Natural killer cell (primary cell): ENCODE data around the gene FOXJ2. TPM values are rescaled to one million over a fixed set of nuclear protein-coding genes. Genes with fewer than 3 reads are reported as not detected.

Experiments used
- ATAC-seq, 3 donors: fragments of 150-1000 bp in 2 of 3; fragments of 200-7000 bp in 1 of 3; cut with Tn5 transposase; 1 replicate in 1 of 3; 2 replicates in 2 of 3; pipeline ENCODE4 v1.10.0; 2021; ENCODE audit warnings: mild to moderate bottlenecking in 2 of 3, moderate library complexity in 2 of 3
- DNase-seq, 2 donors: peaks; one replicate each; pipeline versions ENCODE4 v3.0.0 to v3.0.0-alpha.2; 2013 to 2021; ENCODE audit warnings: mixed read lengths in 1 of 2
- H3K27ac ChIP-seq: one replicate; pipeline ENCODE4 v1.5.1; 2013; ENCODE audit warnings: mild to moderate bottlenecking, low read length
- H3K27me3 ChIP-seq: one replicate; pipeline ENCODE4 v1.6.1; 2013; ENCODE audit warnings: low read length; ENCODE audit not compliant: control insufficient read depth, insufficient read depth
- H3K36me3 ChIP-seq: one replicate; pipeline ENCODE4 v1.6.1; 2013; ENCODE audit warnings: low read length; ENCODE audit not compliant: control insufficient read depth, insufficient read depth
- H3K4me1 ChIP-seq: one replicate; pipeline ENCODE4 v1.6.1; 2013; ENCODE audit warnings: low read length; ENCODE audit not compliant: control insufficient read depth, insufficient read depth
- H3K4me3 ChIP-seq: one replicate; pipeline ENCODE4 v1.5.1; 2013; ENCODE audit warnings: low read length
- H3K9me3 ChIP-seq: one replicate; pipeline ENCODE4 v1.6.1; 2013; ENCODE audit warnings: low read length; ENCODE audit not compliant: control insufficient read depth, insufficient read depth
- H3K27ac Mint-ChIP-seq, 2 donors: one replicate each; pipeline ENCODE4 v1.8.0; 2022; ENCODE audit warnings: mild to moderate bottlenecking in 2 of 2, mixed read lengths in 2 of 2, moderate library complexity in 1 of 2
- H3K27me3 Mint-ChIP-seq, 2 donors: one replicate each; pipeline ENCODE4 v1.8.0; 2022; ENCODE audit warnings: low read depth in 2 of 2, mixed read lengths in 2 of 2
- H3K36me3 Mint-ChIP-seq: one replicate; pipeline ENCODE4 v1.8.0; 2022; ENCODE audit warnings: mixed read lengths
- H3K4me1 Mint-ChIP-seq, 2 donors: one replicate each; pipeline ENCODE4 v1.8.0; 2022; ENCODE audit warnings: mixed read lengths in 2 of 2
- H3K4me3 Mint-ChIP-seq: one replicate; pipeline ENCODE4 v1.8.0; 2022; ENCODE audit warnings: mild to moderate bottlenecking, moderate library complexity, mixed read lengths
- H3K9me3 Mint-ChIP-seq, 2 donors: one replicate each; pipeline ENCODE4 v1.8.0; 2022; ENCODE audit warnings: mixed read lengths in 2 of 2
- CTCF ChIP-seq: fragments of 200-600 bp; IDR thresholded peaks from one replicate; pipeline ENCODE4 v1.8.0; 2022; ENCODE audit warnings: antibody characterized with exemption
- WGBS: methylation state at CpG from one replicate; pipeline ENCODE4 v1.1.7; 2013; ENCODE audit warnings: missing lambda C conversion rate; ENCODE audit not compliant: insufficient coverage; 5-methylcytosine and 5-hydroxymethylcytosine counted together
- intact Hi-C: fragments of 100-400 bp; cut with micrococcal nuclease; formaldehyde crosslinking; loops from one replicate; pipeline ENCODE4 v1.14.2; 2022
- total RNA-seq, 4 donors: library from RNA; stranded (reverse); fragments of 120-200 nt in 1 of 4; gene quantifications; one replicate each; pipeline versions ENCODE4 v1.2.3 to v1.2.4, GENCODE V29; 2013 to 2022

The FOXJ2 gene
- total RNA-seq, 3 donors from 2014 or later (not counting 1 experiment from before 2014, with no cell fraction given): 27.8 to 28.5 (median 28.4) TPM

DNA sequence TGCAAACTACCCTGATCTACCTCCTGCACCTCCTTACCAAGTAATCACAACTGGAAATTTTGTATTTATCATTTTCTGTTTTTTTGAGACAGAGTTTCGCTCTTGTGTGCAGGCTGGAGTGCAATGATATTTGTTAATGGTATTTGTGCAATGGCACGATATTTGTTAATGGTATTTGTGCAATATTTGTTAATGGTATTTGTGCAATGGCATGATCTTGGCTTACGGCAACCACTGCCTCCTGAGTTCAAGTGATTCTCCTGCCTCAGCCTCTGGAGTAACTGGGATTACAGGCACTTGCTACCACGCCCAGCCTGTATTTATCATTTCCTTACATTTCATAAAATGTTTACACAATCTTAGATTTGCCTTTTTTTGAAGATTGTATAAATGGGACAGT lies 43.9 kb downstream of the FOXJ2 start:
- Histone ChIP-seq H3K27ac (no peak overlapping the region), H3K9me3 (no peaks in the 10 kb centered on the region), H3K4me3 (no peak overlapping the region), H3K27me3 (no peaks in the 10 kb centered on the region), H3K36me3 (no peaks in the 10 kb centered on the region), H3K4me1 (peaks cover 3% of the 10 kb centered on the region)
- H3K36me3 Mint-ChIP-seq: no peaks in the 10 kb centered on the region
- WGBS: 93% methylated on average over 3 of the region's 4 CpGs
- no peaks in the 10 kb centered on the region for H3K9me3 Mint-ChIP-seq
- peaks cover 5 to 6% of the 10 kb centered on the region in 2 donors for H3K4me1 Mint-ChIP-seq
- H3K4me3 Mint-ChIP-seq: no peak overlapping the region
- H3K27ac Mint-ChIP-seq: no peak overlapping the region
- intact Hi-C loops: no loop called here
- no peak for DNase-seq
- peaks cover 0 to 2% of the 10 kb centered on the region in 2 donors for H3K27me3 Mint-ChIP-seq
- no peak for TF ChIP-seq CTCF
- ATAC-seq: no peak

GRCh38 chr12:8077207-8077606 lies 44.7 kb downstream of the FOXJ2 start:
- H3K9me3 ChIP-seq: no peaks in the 10 kb centered on the region
- Mint-ChIP-seq H3K36me3 (no peaks in the 10 kb centered on the region), H3K27me3 (peaks cover 0 to 2% of the 10 kb centered on the region in 2 donors), H3K4me1 (peaks cover 7 to 10% of the 10 kb centered on the region in 2 donors), H3K9me3 (no peaks in the 10 kb centered on the region), H3K4me3 (no peak overlapping the region), H3K27ac (no peak overlapping the region)
- H3K36me3 ChIP-seq: no peaks in the 10 kb centered on the region
- DNase-seq (no peak), ATAC-seq (no peak)
- no peak overlapping the region for H3K4me3 ChIP-seq
- no peak overlapping the region for H3K27ac ChIP-seq
- TF ChIP-seq CTCF: no peak
- intact Hi-C loops: no loop called here
- 94% methylated on average over 2 of the region's 4 CpGs for WGBS
- H3K4me1 ChIP-seq: peaks cover 4% of the 10 kb centered on the region
- H3K27me3 ChIP-seq: no peaks in the 10 kb centered on the region

GRCh38 chr12:8078398-8078797 lies 45.9 kb downstream of the FOXJ2 start:
- TF ChIP-seq CTCF: peak; percentile 19
- Mint-ChIP-seq H3K9me3 (no peaks in the 10 kb centered on the region), H3K4me3 (no peak overlapping the region), H3K27ac (no peak overlapping the region), H3K36me3 (no peaks in the 10 kb centered on the region), H3K4me1 (peaks cover 17 to 20% of the 10 kb centered on the region in 2 donors), H3K27me3 (peaks cover 0 to 2% of the 10 kb centered on the region in 2 donors)
- Histone ChIP-seq H3K27ac (no peak overlapping the region), H3K4me1 (peaks cover 7% of the 10 kb centered on the region), H3K9me3 (no peaks in the 10 kb centered on the region), H3K36me3 (no peaks in the 10 kb centered on the region), H3K4me3 (no peak overlapping the region), H3K27me3 (no peaks in the 10 kb centered on the region)
- WGBS: 49% methylated on average over 2 of the region's 4 CpGs
- intact Hi-C loops: loop anchor here (1.0 kb wide), 1 partner anchor 32 kb away; no protein-coding TSS in a partner anchor
- ATAC-seq (no peak), DNase-seq (peak in 1 of 2 donors; percentile 87)

- DNase-seq: no peak
- Mint-ChIP-seq H3K4me1 (peaks cover 19 to 21% of the 10 kb centered on the region in 2 donors), H3K9me3 (no peaks in the 10 kb centered on the region), H3K27me3 (peaks cover 0 to 2% of the 10 kb centered on the region in 2 donors), H3K36me3 (no peaks in the 10 kb centered on the region), H3K4me3 (no peak overlapping the region), H3K27ac (peak overlapping the region in 1 of 2 donors; percentile 35)
- H3K27ac ChIP-seq: no peak overlapping the region
- H3K4me1 ChIP-seq: peaks cover 12% of the 10 kb centered on the region
- no peaks in the 10 kb centered on the region for H3K27me3 ChIP-seq
- no peaks in the 10 kb centered on the region for H3K36me3 ChIP-seq
- no peak for TF ChIP-seq CTCF
- ATAC-seq: no peak
- no peaks in the 10 kb centered on the region for H3K9me3 ChIP-seq
- intact Hi-C loops: loop anchor here (1.0 kb wide), 1 partner anchor 33 kb away; no protein-coding TSS in a partner anchor
- WGBS: 100% methylated on average over 2 of the region's 2 CpGs
- H3K4me3 ChIP-seq: no peak overlapping the region
Observed at GRCh38 chr12:8078916-8079315, 46.4 kb downstream of the FOXJ2 start.
